Nephron progenitor cell (in vitro differentiated cells): ENCODE measurements around the gene GLDC.
A peak's percentile ranks its signal among the peaks of the same experiment; 100 is the strongest.
"Not testable (repeated sequence)": the region's sequence is repeated elsewhere in the genome, so short reads cannot be mapped to it uniquely, and the experiment has no call there.

Experiments used
- DNase-seq: peaks from one replicate; pipeline ENCODE4 v3.0.0; 2021
- H3K27ac Mint-ChIP-seq: 2 replicates; pipeline ENCODE4 v1.8.0; 2021; ENCODE audit warnings: mild to moderate bottlenecking, moderate library complexity, mixed read lengths
- H3K27me3 Mint-ChIP-seq: 2 replicates; pipeline ENCODE4 v1.8.0; 2021; ENCODE audit warnings: mild to moderate bottlenecking, low read depth, mixed read lengths; ENCODE audit not compliant: poor library complexity
- H3K36me3 Mint-ChIP-seq: 2 replicates; pipeline ENCODE4 v1.8.0; 2021; ENCODE audit warnings: low read depth, mixed read lengths
- H3K4me1 Mint-ChIP-seq: 2 replicates; pipeline ENCODE4 v1.8.0; 2021; ENCODE audit warnings: mixed read lengths
- H3K4me3 Mint-ChIP-seq: 2 replicates; pipeline ENCODE4 v1.8.0; 2021; ENCODE audit warnings: mild to moderate bottlenecking, moderate library complexity, mixed read lengths
- H3K9me3 Mint-ChIP-seq: 2 replicates; pipeline ENCODE4 v1.8.0; 2021; ENCODE audit warnings: mild to moderate bottlenecking, moderate library complexity, mixed read lengths
- TF ChIP-seq, protein P1 (sequence below): fragments of 200-600 bp; sonication (generic); IDR thresholded peaks from 2 replicates; pipeline ENCODE4 v1.5.0; 2021; ENCODE audit warnings: antibody characterized with exemption

GLDC gene

DNA sequence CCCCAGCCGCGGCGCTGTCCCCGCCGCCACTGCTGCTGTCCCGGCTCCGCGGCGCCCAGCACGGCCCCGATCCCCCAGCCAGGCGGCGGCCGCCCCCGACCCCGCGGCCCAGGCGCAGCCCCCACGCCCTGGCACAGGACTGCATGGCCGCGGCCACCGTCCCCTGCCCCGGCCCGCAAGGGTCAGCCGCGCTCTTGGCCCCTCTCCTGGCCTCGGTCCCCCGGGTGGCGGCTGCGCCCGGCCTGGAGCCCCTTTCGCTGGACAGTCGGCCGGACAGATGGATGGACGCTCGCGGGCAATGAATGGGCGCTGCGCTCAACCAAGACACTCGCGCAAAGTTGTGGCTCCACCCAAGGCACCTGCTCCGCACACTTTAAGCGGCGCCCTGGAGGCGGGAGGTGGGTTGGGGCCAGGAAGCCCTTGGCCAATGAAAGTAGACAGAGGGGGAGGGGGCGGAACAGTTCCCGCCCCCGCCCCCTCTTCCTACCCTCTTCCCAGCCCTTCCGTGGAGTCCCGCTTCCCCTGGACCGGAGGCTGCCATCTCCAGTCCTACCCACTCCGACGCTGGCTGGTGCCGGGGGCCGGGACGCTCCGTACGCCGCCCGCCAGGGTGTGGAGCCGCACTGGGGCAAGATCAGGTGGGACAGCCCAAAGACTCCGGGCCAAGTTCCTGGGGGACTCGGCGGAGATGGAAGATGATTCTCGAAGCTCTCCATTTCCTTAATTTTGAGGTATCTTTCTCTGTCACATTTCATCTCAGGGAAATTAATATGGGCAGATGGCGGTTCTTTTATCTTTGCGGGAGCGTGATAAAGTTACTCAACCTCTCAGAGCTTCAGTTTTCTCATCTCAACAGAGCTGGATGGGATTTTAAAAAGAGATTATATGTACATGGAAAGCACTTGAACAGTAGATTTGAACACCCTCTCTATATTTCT lies at the start of gene GLDC:
Gene GLDC (minus strand): TSS at position 375 of the 938 bp plus-strand sequence. CDS start 230 bp downstream, at position 145.
- DNase-seq = peak; percentile 71
- Mint-ChIP-seq H3K9me3 (no peaks in the 10 kb centered on the region), H3K36me3 (no peaks in the 10 kb centered on the region), H3K4me3 (peak within 1 kb of the TSS; percentile 84), H3K27me3 (peaks cover 81% of the 10 kb centered on the region), H3K27ac (peak within 1 kb of the TSS; percentile 64), H3K4me1 (peaks cover 21% of the 10 kb centered on the region)
- TF ChIP-seq, protein P1, sequence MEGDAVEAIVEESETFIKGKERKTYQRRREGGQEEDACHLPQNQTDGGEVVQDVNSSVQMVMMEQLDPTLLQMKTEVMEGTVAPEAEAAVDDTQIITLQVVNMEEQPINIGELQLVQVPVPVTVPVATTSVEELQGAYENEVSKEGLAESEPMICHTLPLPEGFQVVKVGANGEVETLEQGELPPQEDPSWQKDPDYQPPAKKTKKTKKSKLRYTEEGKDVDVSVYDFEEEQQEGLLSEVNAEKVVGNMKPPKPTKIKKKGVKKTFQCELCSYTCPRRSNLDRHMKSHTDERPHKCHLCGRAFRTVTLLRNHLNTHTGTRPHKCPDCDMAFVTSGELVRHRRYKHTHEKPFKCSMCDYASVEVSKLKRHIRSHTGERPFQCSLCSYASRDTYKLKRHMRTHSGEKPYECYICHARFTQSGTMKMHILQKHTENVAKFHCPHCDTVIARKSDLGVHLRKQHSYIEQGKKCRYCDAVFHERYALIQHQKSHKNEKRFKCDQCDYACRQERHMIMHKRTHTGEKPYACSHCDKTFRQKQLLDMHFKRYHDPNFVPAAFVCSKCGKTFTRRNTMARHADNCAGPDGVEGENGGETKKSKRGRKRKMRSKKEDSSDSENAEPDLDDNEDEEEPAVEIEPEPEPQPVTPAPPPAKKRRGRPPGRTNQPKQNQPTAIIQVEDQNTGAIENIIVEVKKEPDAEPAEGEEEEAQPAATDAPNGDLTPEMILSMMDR = no peak

DNA sequence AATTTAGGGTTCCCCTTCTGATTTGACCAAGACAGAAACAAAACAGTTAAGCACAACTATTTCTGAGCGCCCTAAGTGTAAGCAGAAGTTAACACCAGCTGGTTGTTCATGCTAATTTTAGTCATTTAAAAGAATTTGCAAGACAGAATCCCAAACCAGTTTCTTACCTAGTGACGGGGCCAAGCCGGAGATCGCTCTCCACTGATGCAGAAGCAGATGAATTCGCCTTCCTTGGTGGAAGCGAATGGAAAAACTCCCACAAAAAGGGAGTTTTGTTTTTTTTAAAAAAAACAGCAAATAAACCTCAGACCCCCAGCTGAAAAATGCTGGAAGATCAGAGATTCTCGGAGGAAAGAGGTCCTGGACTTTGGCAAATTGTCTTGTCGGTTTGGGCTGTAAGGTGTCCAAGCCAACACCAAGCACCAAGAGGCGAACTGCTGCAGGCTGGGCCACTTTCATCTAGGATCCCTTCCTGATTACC lies 47.4 kb upstream of the GLDC start:
- H3K4me3 Mint-ChIP-seq = no peak overlapping the region
- H3K27me3 Mint-ChIP-seq = peaks cover 8% of the 10 kb centered on the region
- TF ChIP-seq, protein P1 = no peak
- no peak for DNase-seq
- H3K4me1 Mint-ChIP-seq = peaks cover 8% of the 10 kb centered on the region
- H3K9me3 Mint-ChIP-seq = peaks cover 3% of the 10 kb centered on the region
- peaks cover 6% of the 10 kb centered on the region for H3K36me3 Mint-ChIP-seq
- H3K27ac Mint-ChIP-seq = no peak overlapping the region

- Mint-ChIP-seq H3K4me1 (peaks cover 8% of the 10 kb centered on the region), H3K9me3 (peaks cover 3% of the 10 kb centered on the region), H3K36me3 (peaks cover 6% of the 10 kb centered on the region), H3K27ac (no peak overlapping the region), H3K4me3 (no peak overlapping the region), H3K27me3 (peaks cover 8% of the 10 kb centered on the region)
- TF ChIP-seq, protein P1 = no peak
- no peak for DNase-seq
These were observed 46.9 kb upstream of the GLDC start for GRCh38 chr9:6692433-6692832.

DNA sequence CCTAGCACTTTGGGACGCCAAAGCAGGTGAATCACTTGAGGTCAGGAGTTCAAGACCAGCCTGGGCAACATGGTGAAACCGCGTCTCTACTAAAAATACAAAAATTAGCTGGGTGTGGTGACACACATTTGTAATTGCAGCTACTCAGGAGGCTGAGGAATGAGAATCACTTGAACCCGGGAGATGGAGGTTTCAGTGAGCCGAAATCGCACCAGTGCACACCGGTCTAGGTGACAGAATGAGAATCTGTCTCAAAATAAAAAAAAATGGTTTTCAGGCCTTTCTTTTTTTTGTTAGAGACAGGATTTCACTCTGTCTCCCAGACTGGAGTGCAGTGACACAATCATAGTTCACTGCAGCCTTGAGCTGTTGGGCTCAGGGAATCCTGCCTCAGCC lies 45.1 kb upstream of the GLDC start:
- not testable (repeated sequence) for H3K27ac Mint-ChIP-seq, H3K36me3 Mint-ChIP-seq, H3K27me3 Mint-ChIP-seq, H3K9me3 Mint-ChIP-seq, H3K4me3 Mint-ChIP-seq, H3K4me1 Mint-ChIP-seq, DNase-seq

- TF ChIP-seq, protein P1 = no peak
- DNase-seq = no peak
- peaks cover 3% of the 10 kb centered on the region for H3K9me3 Mint-ChIP-seq
- peaks cover 6% of the 10 kb centered on the region for H3K36me3 Mint-ChIP-seq
- peak overlapping the region; percentile 66 for H3K27ac Mint-ChIP-seq
- no peak overlapping the region for H3K4me3 Mint-ChIP-seq
- H3K27me3 Mint-ChIP-seq = peaks cover 8% of the 10 kb centered on the region
- H3K4me1 Mint-ChIP-seq = peaks cover 8% of the 10 kb centered on the region
These were observed 44.6 kb upstream of the GLDC start for GRCh38 chr9:6689893-6690674.

DNA sequence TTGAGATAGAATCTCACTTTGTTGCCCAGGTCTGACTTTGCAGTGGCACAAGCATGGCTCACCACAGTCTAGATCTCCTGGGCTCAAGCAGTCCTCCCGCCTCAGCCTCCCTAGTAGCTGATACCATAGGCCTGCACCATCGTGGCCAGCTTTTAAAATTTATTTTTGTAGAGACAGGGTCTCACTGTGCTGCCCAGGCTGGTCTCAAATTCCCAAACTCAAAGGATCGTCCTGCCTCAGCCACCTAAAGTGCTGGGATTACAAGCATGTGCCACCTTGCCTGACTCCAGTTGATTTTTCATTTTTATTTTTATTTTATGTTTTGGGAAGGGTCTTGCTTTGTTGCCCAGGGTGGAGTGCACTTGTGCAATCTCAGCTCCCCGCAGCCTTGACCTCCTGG lies 41.7 kb upstream of the GLDC start:
- H3K27me3 Mint-ChIP-seq = peaks cover 4% of the 10 kb centered on the region
- peak overlapping the region; percentile 16 for H3K27ac Mint-ChIP-seq
- H3K36me3 Mint-ChIP-seq = peaks cover 13% of the 10 kb centered on the region
- DNase-seq = no peak
- TF ChIP-seq, protein P1 = no peak
- H3K9me3 Mint-ChIP-seq = no peaks in the 10 kb centered on the region
- no peak overlapping the region for H3K4me3 Mint-ChIP-seq
- peaks cover 23% of the 10 kb centered on the region for H3K4me1 Mint-ChIP-seq
